Liver (tissue), 9 donors: Measurements from ENCODE around the gene PRKACA. TPM values are rescaled to one million over a fixed set of nuclear protein-coding genes. Genes with fewer than 3 reads are reported as not detected.

Source experiments
- DNase-seq: peaks from one replicate; pipeline ENCODE4 v3.0.0-alpha.2; 2017; ENCODE audit warnings: low spot score
- H3K27ac ChIP-seq, 2 donors: one replicate each; pipeline ENCODE4 v1.7.0; 2013; ENCODE audit warnings: inconsistent platforms in 2 of 2, low read length in 2 of 2, control low read depth in 1 of 2, low read depth in 1 of 2, mild to moderate bottlenecking in 1 of 2
- H3K27me3 ChIP-seq, 4 donors: one replicate each; pipeline versions ENCODE4 v1.6.1 to v1.7.0; 2013; ENCODE audit warnings: low read length in 3 of 4, inconsistent platforms in 1 of 4, mild to moderate bottlenecking in 1 of 4, moderate library complexity in 1 of 4; ENCODE audit not compliant: control insufficient read depth in 4 of 4, insufficient read depth in 4 of 4
- H3K36me3 ChIP-seq, 4 donors: one replicate each; pipeline versions ENCODE4 v1.6.1 to v1.7.0; 2013; ENCODE audit warnings: low read length in 3 of 4, mild to moderate bottlenecking in 3 of 4, low read depth in 1 of 4, moderate library complexity in 1 of 4; ENCODE audit not compliant: control insufficient read depth in 4 of 4, insufficient read depth in 3 of 4
- H3K4me1 ChIP-seq, 4 donors: one replicate each; pipeline versions ENCODE4 v1.6.1 to v1.7.0; 2013; ENCODE audit warnings: low read length in 3 of 4, mild to moderate bottlenecking in 3 of 4, moderate library complexity in 1 of 4; ENCODE audit not compliant: control insufficient read depth in 4 of 4, insufficient read depth in 4 of 4
- H3K4me3 ChIP-seq, 3 donors: one replicate each; pipeline versions ENCODE4 v1.6.1 to v1.7.0; 2013; ENCODE audit warnings: low read length in 3 of 3, control low read depth in 1 of 3, low read depth in 1 of 3, mild to moderate bottlenecking in 1 of 3
- H3K9ac ChIP-seq, 2 donors: one replicate each; pipeline ENCODE4 v1.7.0; 2013; ENCODE audit warnings: low read length in 2 of 2, mild to moderate bottlenecking in 2 of 2, moderate library complexity in 2 of 2, control low read depth in 1 of 2, low read depth in 1 of 2
- H3K9me3 ChIP-seq, 4 donors: one replicate each; pipeline versions ENCODE4 v1.6.1 to v1.7.0; 2013; ENCODE audit warnings: low read length in 3 of 4; ENCODE audit not compliant: control insufficient read depth in 4 of 4
- EGR1 ChIP-seq, 2 donors: IDR thresholded peaks; 2 replicates each; pipeline ENCODE4 v1.6.1; 2016 to 2018; ENCODE audit warnings: antibody characterized with exemption in 2 of 2, low read depth in 2 of 2
- FOXA1 ChIP-seq: IDR thresholded peaks from 2 replicates; pipeline ENCODE4 v1.6.1; 2016; ENCODE audit warnings: antibody characterized with exemption
- FOXA2 ChIP-seq: IDR thresholded peaks from 2 replicates; pipeline ENCODE4 v1.6.1; 2016; ENCODE audit warnings: antibody characterized with exemption
- GABPA ChIP-seq, 2 donors: IDR thresholded peaks in 1 of 2; conservative IDR thresholded peaks in 1 of 2; 2 replicates each; pipeline ENCODE4 v1.6.1; 2016; ENCODE audit warnings: antibody characterized with exemption in 2 of 2, mild to moderate bottlenecking in 1 of 2, moderate library complexity in 1 of 2
- HNF4A ChIP-seq, 2 donors: conservative IDR thresholded peaks; 2 replicates each; pipeline ENCODE4 v1.6.1; 2016; ENCODE audit warnings: antibody characterized with exemption in 2 of 2, mild to moderate bottlenecking in 2 of 2
- HNF4G ChIP-seq: IDR thresholded peaks from 2 replicates; pipeline ENCODE4 v1.6.1; 2016; ENCODE audit warnings: antibody characterized with exemption
- JUND ChIP-seq, 2 donors: IDR thresholded peaks; 2 replicates each; pipeline ENCODE4 v1.6.1; 2016; ENCODE audit warnings: antibody characterized with exemption in 2 of 2
- NR2F2 ChIP-seq: IDR thresholded peaks from 2 replicates; pipeline ENCODE4 v1.6.1; 2016; ENCODE audit warnings: antibody characterized with exemption
- RAD21 ChIP-seq, 2 donors: IDR thresholded peaks; 2 replicates each; pipeline ENCODE4 v1.6.1; 2016; ENCODE audit warnings: antibody characterized with exemption in 2 of 2, mild to moderate bottlenecking in 2 of 2
- RXRA ChIP-seq, 2 donors: IDR thresholded peaks; 2 replicates each; pipeline ENCODE4 v1.6.1; 2017 to 2018; ENCODE audit warnings: antibody characterized with exemption in 2 of 2, mild to moderate bottlenecking in 1 of 2
- SP1 ChIP-seq: IDR thresholded peaks from 2 replicates; pipeline ENCODE4 v1.6.1; 2018; ENCODE audit warnings: antibody characterized with exemption, mild to moderate bottlenecking
- TAF1 ChIP-seq: conservative IDR thresholded peaks from 2 replicates; pipeline ENCODE4 v1.6.1; 2016; ENCODE audit warnings: antibody characterized with exemption, mild to moderate bottlenecking
- YY1 ChIP-seq: IDR thresholded peaks from 2 replicates; pipeline ENCODE4 v1.6.1; 2016; ENCODE audit warnings: antibody characterized with exemption, mild to moderate bottlenecking
- WGBS: extraction: QIAGEN DNeasy Blood & Tissue Kit; methylation state at CpG from one replicate; pipeline ENCODE4 v1.1.7; 2013; 5-methylcytosine and 5-hydroxymethylcytosine counted together
- polyA plus RNA-seq, 2 donors: library from polyadenylated mRNA; stranded (reverse) in 1 of 2; unstranded in 1 of 2; fragments of 200-250 nt in 1 of 2; fragments of >200 nt in 1 of 2; fragmentation: Nextera tagmentation in 1 of 2; extraction: Ambion mirVana in 1 of 2; gene quantifications; one replicate each; pipeline versions ENCODE4 v1.2.1 to v1.2.3, GENCODE V29; 2013 to 2015
- total RNA-seq, 2 donors: library from RNA; depleted of rRNA; stranded (reverse); fragments of >200 nt; gene quantifications; one replicate each; pipeline ENCODE4 v1.2.3, GENCODE V29; 2014
- TF ChIP-seq, protein P1 (sequence below): IDR thresholded peaks from 2 replicates; pipeline ENCODE4 v1.6.1; 2016; ENCODE audit warnings: antibody characterized with exemption
- TF ChIP-seq, protein P2 (sequence below): IDR thresholded peaks from 2 replicates; pipeline ENCODE4 v1.6.1; 2016; ENCODE audit warnings: antibody characterized with exemption
- TF ChIP-seq, protein P3 (sequence below): IDR thresholded peaks from 2 replicates; pipeline ENCODE4 v1.6.1; 2016; ENCODE audit warnings: antibody characterized with exemption
- TF ChIP-seq, protein P4 (sequence below): fragments of 150-350 bp; IDR thresholded peaks from 2 replicates; pipeline ENCODE4 v1.5.1; 2017; ENCODE audit warnings: improper control_type of control experiment, low read depth, low read length; ENCODE audit not compliant: missing input control
- TF ChIP-seq, protein P5 (sequence below): IDR thresholded peaks from 2 replicates; pipeline ENCODE4 v1.6.1; 2016; ENCODE audit warnings: antibody characterized with exemption, mild to moderate bottlenecking
- donor health status: healthy.
- donor health status: healthy.
- donor health status: healthy.
- donor health status: healthy.
- donor health status: healthy.

The PRKACA gene
- total and polyA plus RNA-seq, 4 donors: 15.5 to 72.4 (median 40.2) TPM

DNA sequence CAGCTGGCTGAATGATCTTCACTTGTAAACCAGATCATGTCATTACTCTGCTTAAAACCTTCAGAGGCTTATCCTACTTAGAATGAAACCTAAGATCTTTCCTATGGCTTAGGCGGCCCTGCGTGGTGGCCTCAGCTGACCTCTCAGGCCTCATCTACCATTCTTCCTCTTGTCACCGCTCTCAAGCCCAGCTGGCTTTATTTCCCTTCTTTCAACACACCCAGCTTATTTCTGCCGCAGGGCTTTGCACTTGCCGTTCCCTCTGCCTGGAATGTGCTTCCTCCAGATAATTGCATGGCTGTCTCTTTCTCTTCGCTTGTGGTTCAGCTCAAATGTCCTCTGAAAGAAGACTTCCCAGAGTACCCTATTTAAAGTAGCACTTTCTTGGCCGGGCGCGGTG, 22.4 kb upstream of the PRKACA start:
- H3K27me3 ChIP-seq: no peaks in the 10 kb centered on the region
- H3K9me3 ChIP-seq: no peaks in the 10 kb centered on the region
- H3K4me1 ChIP-seq: peaks cover 3 to 14% (median 6%) of the 10 kb centered on the region in 4 donors
- no peak overlapping the region for H3K9ac ChIP-seq
- TF ChIP-seq RAD21 (IDR thresholded peaks at IDR 0.05) (no peak), TAF1 (no peak), SP1 (peak; percentile 21), JUND (IDR thresholded peaks at IDR 0.05) (no peak), HNF4A (conservative IDR thresholded peaks at IDR 0.05) (no peak), YY1 (peak; percentile 31), FOXA2 (no peak), HNF4G (no peak), FOXA1 (no peak), NR2F2 (peak; percentile 27), RXRA (IDR thresholded peaks at IDR 0.05) (peak; percentile 15 to 48), EGR1 (IDR thresholded peaks at IDR 0.05; ENCODE audit: low read depth in 2 of 2) (no peak), GABPA (IDR thresholded peaks at IDR 0.05 in 1 of 2, conservative IDR thresholded peaks at IDR 0.05 in 1 of 2) (no peak)
- TF ChIP-seq, protein P1, sequence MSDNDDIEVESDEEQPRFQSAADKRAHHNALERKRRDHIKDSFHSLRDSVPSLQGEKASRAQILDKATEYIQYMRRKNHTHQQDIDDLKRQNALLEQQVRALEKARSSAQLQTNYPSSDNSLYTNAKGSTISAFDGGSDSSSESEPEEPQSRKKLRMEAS: peak; percentile 13
- TF ChIP-seq, protein P2, sequence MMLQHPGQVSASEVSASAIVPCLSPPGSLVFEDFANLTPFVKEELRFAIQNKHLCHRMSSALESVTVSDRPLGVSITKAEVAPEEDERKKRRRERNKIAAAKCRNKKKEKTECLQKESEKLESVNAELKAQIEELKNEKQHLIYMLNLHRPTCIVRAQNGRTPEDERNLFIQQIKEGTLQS: no peak
- TF ChIP-seq, protein P3, sequence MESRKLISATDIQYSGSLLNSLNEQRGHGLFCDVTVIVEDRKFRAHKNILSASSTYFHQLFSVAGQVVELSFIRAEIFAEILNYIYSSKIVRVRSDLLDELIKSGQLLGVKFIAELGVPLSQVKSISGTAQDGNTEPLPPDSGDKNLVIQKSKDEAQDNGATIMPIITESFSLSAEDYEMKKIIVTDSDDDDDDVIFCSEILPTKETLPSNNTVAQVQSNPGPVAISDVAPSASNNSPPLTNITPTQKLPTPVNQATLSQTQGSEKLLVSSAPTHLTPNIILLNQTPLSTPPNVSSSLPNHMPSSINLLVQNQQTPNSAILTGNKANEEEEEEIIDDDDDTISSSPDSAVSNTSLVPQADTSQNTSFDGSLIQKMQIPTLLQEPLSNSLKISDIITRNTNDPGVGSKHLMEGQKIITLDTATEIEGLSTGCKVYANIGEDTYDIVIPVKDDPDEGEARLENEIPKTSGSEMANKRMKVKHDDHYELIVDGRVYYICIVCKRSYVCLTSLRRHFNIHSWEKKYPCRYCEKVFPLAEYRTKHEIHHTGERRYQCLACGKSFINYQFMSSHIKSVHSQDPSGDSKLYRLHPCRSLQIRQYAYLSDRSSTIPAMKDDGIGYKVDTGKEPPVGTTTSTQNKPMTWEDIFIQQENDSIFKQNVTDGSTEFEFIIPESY: no peak
- TF ChIP-seq, protein P4, sequence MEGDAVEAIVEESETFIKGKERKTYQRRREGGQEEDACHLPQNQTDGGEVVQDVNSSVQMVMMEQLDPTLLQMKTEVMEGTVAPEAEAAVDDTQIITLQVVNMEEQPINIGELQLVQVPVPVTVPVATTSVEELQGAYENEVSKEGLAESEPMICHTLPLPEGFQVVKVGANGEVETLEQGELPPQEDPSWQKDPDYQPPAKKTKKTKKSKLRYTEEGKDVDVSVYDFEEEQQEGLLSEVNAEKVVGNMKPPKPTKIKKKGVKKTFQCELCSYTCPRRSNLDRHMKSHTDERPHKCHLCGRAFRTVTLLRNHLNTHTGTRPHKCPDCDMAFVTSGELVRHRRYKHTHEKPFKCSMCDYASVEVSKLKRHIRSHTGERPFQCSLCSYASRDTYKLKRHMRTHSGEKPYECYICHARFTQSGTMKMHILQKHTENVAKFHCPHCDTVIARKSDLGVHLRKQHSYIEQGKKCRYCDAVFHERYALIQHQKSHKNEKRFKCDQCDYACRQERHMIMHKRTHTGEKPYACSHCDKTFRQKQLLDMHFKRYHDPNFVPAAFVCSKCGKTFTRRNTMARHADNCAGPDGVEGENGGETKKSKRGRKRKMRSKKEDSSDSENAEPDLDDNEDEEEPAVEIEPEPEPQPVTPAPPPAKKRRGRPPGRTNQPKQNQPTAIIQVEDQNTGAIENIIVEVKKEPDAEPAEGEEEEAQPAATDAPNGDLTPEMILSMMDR: no peak
- TF ChIP-seq, protein P5, sequence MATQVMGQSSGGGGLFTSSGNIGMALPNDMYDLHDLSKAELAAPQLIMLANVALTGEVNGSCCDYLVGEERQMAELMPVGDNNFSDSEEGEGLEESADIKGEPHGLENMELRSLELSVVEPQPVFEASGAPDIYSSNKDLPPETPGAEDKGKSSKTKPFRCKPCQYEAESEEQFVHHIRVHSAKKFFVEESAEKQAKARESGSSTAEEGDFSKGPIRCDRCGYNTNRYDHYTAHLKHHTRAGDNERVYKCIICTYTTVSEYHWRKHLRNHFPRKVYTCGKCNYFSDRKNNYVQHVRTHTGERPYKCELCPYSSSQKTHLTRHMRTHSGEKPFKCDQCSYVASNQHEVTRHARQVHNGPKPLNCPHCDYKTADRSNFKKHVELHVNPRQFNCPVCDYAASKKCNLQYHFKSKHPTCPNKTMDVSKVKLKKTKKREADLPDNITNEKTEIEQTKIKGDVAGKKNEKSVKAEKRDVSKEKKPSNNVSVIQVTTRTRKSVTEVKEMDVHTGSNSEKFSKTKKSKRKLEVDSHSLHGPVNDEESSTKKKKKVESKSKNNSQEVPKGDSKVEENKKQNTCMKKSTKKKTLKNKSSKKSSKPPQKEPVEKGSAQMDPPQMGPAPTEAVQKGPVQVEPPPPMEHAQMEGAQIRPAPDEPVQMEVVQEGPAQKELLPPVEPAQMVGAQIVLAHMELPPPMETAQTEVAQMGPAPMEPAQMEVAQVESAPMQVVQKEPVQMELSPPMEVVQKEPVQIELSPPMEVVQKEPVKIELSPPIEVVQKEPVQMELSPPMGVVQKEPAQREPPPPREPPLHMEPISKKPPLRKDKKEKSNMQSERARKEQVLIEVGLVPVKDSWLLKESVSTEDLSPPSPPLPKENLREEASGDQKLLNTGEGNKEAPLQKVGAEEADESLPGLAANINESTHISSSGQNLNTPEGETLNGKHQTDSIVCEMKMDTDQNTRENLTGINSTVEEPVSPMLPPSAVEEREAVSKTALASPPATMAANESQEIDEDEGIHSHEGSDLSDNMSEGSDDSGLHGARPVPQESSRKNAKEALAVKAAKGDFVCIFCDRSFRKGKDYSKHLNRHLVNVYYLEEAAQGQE: no peak
- 71% methylated on average over 9 of the region's 9 CpGs for WGBS
- H3K36me3 ChIP-seq: no peaks in the 10 kb centered on the region
- H3K27ac ChIP-seq: peak overlapping the region in 1 of 2 donors; percentile 25
- no peak overlapping the region for H3K4me3 ChIP-seq
- DNase-seq: no peak
